PC-9 (cell line): Measurements from ENCODE around the gene PRSS50. TPM values are rescaled to one million over a fixed set of nuclear protein-coding genes. Genes with fewer than 3 reads are reported as not detected.
"Not testable (repeated sequence)": the region's sequence is repeated elsewhere in the genome, so short reads cannot be mapped to it uniquely, and the experiment has no call there.

Experiments used
- BruUV-seq: library from RNA; stranded (reverse); fragments of 400-500 nt; replicated peaks from 2 replicates; lab custom pipeline; 2021; lab: Mats Ljungman, UMichigan
- CTCF ChIA-PET: fragments of 300-600 bp; sonication (Branson Sonifier 250); formaldehyde crosslinking; loops from one replicate; lab custom pipeline; 2022; ENCODE audit warnings: antibody characterized with exemption; lab: Charles Lee
- POLR2A ChIA-PET: fragments of 300-600 bp; sonication (Branson Sonifier 250); formaldehyde crosslinking; loops from one replicate; lab custom pipeline; 2022; ENCODE audit warnings: antibody characterized with exemption; ENCODE audit not compliant: unreplicated experiment; lab: Charles Lee
- DNase-seq, 2 experiments: peaks; one replicate each; pipeline versions ENCODE4 v3.0.0 to v3.0.0-alpha.2; 2015 to 2022; ENCODE audit warnings: mixed read lengths in 1 of 2
- H2AFZ ChIP-seq: fragments of 200-600 bp; sonication (generic); 2 replicates; pipeline ENCODE4 v1.8.1; 2017; ENCODE audit warnings: antibody characterized with exemption
- H3F3A ChIP-seq: fragments of 200-600 bp; sonication (generic); 2 replicates; pipeline ENCODE4 v1.8.1; 2017; ENCODE audit warnings: antibody characterized with exemption, mild to moderate bottlenecking, low read depth; ENCODE audit not compliant: insufficient read depth
- H3K27ac ChIP-seq: fragments of 200-600 bp; sonication (generic); 2 replicates; pipeline ENCODE4 v1.6.1; 2016; ENCODE audit warnings: mixed run types
- H3K27me3 ChIP-seq: fragments of 200-600 bp; sonication (generic); 2 replicates; pipeline ENCODE4 v1.6.1; 2016; ENCODE audit warnings: low read depth, mixed run types; ENCODE audit not compliant: insufficient read depth
- H3K36me3 ChIP-seq: fragments of 200-600 bp; sonication (generic); 2 replicates; pipeline ENCODE4 v1.6.1; 2016; ENCODE audit warnings: low read depth, mixed run types
- H3K4me1 ChIP-seq: fragments of 200-600 bp; sonication (generic); replicated peaks from 2 replicates; pipeline ENCODE4 v1.6.1; 2016; ENCODE audit warnings: mixed run types; ENCODE audit not compliant: insufficient read depth
- H3K4me2 ChIP-seq: fragments of 200-600 bp; sonication (generic); 2 replicates; pipeline ENCODE4 v1.6.1; 2017; ENCODE audit warnings: mixed run types
- H3K4me3 ChIP-seq: fragments of 200-600 bp; sonication (generic); 2 replicates; pipeline ENCODE4 v1.6.1; 2016; ENCODE audit warnings: mixed run types
- H3K79me2 ChIP-seq: fragments of 200-600 bp; sonication (generic); 2 replicates; pipeline ENCODE4 v1.6.1; 2017; ENCODE audit warnings: low read depth, mixed run types
- H3K9me2 ChIP-seq: fragments of 200-600 bp; sonication (generic); 2 replicates; pipeline ENCODE4 v1.8.1; 2017; ENCODE audit warnings: mild to moderate bottlenecking; ENCODE audit not compliant: insufficient read depth
- H3K9me3 ChIP-seq: fragments of 200-600 bp; sonication (generic); 2 replicates; pipeline ENCODE4 v1.8.1; 2016; ENCODE audit warnings: low read depth; ENCODE audit not compliant: insufficient read depth
- H4K20me1 ChIP-seq: fragments of 200-600 bp; sonication (generic); 2 replicates; pipeline ENCODE4 v1.8.1; 2017; ENCODE audit not compliant: insufficient read depth
- EZH2 ChIP-seq: fragments of 200-600 bp; sonication (generic); IDR thresholded peaks from 2 replicates; pipeline ENCODE4 v1.8.0; 2017; ENCODE audit warnings: antibody characterized with exemption, low read depth
- intact Hi-C: fragments of 100-400 bp; cut with micrococcal nuclease; formaldehyde crosslinking; loops from one replicate; pipeline ENCODE4 v1.10.0; 2022; ENCODE audit not compliant: unreplicated experiment
- total RNA-seq: library from RNA; stranded (reverse); gene quantifications from 2 replicates; pipeline ENCODE4 v1.2.3, GENCODE V29; 2021
- TF ChIP-seq, protein P1 (sequence below): fragments of 200-600 bp; sonication (generic); conservative IDR thresholded peaks from 2 replicates; pipeline ENCODE4 v1.6.1; 2017; ENCODE audit warnings: mixed run types, antibody characterized with exemption, mild to moderate bottlenecking, moderate library complexity

The PRSS50 gene
- total RNA-seq, 1 experiment from 2014 or later: 0.50 TPM

DNA sequence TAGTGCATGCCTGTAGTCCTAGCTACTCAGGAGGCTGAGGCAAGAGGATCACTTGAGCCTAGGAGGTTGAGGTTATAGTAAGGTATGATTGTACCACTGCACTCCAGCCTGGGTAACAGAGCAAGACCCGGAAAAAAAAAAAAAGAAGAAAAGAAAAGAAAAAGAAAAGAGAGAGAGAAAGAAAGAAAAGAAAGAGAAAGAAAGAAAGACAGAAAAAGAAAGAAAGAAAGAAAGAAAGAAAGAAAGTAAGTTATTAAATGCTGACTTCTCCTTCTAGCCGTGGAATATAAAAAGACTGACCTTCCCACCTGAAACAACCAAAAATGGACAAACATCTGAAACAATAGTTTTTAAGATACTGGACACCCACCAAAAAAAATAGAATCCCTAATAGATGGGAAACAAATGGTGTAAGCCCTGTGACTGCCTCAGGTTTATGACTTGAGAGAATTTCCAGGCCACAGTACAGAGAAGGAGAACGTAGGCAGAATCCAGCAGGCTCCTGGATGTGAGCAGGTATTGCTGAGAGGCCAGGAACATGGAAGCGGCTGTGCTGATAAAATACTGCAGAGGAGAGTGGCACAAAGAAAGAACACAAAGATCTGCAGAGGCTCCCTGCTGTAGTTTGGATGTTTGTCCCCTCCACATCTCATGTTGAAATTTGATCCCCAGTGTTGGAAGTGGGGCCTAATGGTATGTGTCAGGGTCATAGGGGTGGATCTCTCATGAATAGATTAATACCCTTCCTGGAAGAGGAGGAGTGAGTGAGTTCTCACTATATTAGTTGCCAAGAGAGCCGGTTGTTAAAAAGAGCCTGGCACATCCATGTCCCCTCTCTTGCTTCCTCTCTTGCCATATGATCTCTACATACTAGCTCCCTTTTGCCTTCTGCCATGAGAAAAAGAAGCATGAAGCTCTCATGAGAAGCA lies 41.8 kb upstream of the PRSS50 start:
- Histone ChIP-seq H3K4me1 (no peaks in the 10 kb centered on the region), H4K20me1 (no peaks in the 10 kb centered on the region), H3K9me3 (no peaks in the 10 kb centered on the region), H3K9me2 (no peaks in the 10 kb centered on the region), H3K36me3 (no peaks in the 10 kb centered on the region), H3K27ac (no peak overlapping the region), H2AFZ (no peak overlapping the region), H3F3A (no peaks in the 10 kb centered on the region), H3K27me3 (no peaks in the 10 kb centered on the region), H3K79me2 (no peaks in the 10 kb centered on the region), H3K4me3 (no peak overlapping the region), H3K4me2 (no peak overlapping the region)
- ChIA-PET POLR2A (no interaction called here), CTCF (no interaction called here)
- DNase-seq: no peak
- BruUV-seq: no TSS peak
- intact Hi-C loops: no loop called here
- TF ChIP-seq, protein P1, sequence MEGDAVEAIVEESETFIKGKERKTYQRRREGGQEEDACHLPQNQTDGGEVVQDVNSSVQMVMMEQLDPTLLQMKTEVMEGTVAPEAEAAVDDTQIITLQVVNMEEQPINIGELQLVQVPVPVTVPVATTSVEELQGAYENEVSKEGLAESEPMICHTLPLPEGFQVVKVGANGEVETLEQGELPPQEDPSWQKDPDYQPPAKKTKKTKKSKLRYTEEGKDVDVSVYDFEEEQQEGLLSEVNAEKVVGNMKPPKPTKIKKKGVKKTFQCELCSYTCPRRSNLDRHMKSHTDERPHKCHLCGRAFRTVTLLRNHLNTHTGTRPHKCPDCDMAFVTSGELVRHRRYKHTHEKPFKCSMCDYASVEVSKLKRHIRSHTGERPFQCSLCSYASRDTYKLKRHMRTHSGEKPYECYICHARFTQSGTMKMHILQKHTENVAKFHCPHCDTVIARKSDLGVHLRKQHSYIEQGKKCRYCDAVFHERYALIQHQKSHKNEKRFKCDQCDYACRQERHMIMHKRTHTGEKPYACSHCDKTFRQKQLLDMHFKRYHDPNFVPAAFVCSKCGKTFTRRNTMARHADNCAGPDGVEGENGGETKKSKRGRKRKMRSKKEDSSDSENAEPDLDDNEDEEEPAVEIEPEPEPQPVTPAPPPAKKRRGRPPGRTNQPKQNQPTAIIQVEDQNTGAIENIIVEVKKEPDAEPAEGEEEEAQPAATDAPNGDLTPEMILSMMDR: no peak
- TF ChIP-seq EZH2: no peak

DNA sequence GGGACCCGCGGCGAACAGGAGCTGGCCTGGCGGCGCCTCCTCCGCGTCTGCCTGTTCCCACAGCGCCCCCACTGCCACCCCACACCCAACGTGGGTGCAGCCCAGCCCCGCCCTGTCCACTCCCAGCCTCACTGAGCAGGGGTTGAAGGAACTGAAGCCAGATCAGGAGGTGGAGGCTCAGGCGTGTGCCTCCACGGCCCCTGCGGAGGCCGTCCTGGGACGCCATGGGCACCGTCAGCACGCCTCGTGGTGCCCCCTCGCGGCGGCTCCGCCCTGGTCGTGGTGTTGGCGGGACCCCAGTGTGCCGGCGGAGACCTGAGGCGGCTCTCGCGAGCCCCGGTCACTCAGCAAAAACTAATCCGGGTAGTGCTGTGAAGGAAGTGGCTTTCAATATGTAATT lies 39.0 kb upstream of the PRSS50 start:
- Histone ChIP-seq H3K79me2 (no peaks in the 10 kb centered on the region), H3K9me3 (no peaks in the 10 kb centered on the region), H3K4me1 (no peaks in the 10 kb centered on the region), H3K9me2 (no peaks in the 10 kb centered on the region), H2AFZ (no peak overlapping the region), H4K20me1 (no peaks in the 10 kb centered on the region), H3K27me3 (no peaks in the 10 kb centered on the region), H3K4me2 (no peak overlapping the region), H3K4me3 (no peak overlapping the region), H3K27ac (no peak overlapping the region), H3F3A (no peaks in the 10 kb centered on the region), H3K36me3 (no peaks in the 10 kb centered on the region)
- TF ChIP-seq, protein P1: no peak
- no peak for TF ChIP-seq EZH2
- intact Hi-C loops: no loop called here
- ChIA-PET POLR2A (no interaction called here), CTCF (no interaction called here)
- no TSS peak for BruUV-seq
- no peak for DNase-seq

DNA sequence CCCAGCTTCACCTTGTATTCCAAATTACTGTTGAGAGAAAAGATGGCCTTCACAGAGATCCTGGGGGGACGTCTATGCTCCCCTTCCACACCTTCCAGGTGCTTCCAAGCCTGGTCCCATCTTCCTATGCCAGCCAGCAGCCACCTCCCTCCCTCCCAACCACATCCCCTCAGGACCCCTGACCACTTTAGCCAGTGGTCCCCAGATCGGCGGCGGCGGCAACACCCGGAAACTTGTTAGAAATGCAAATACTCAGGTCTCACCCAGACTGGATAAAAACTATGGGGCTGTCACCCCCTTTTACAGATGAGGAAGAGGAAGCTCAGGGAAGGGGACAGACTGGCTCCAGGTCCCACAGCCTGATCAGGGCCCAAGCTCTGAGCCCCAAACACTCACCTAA lies 38.0 kb upstream of the PRSS50 start:
- ChIA-PET CTCF (no interaction called here), POLR2A (no interaction called here)
- no peak for TF ChIP-seq EZH2
- TF ChIP-seq, protein P1: no peak
- Histone ChIP-seq H3K79me2 (no peaks in the 10 kb centered on the region), H3K27me3 (no peaks in the 10 kb centered on the region), H3K27ac (no peak overlapping the region), H3K4me3 (no peak overlapping the region), H3K4me2 (no peak overlapping the region), H2AFZ (no peak overlapping the region), H3K9me2 (no peaks in the 10 kb centered on the region), H3K36me3 (no peaks in the 10 kb centered on the region), H3K4me1 (no peaks in the 10 kb centered on the region), H4K20me1 (no peaks in the 10 kb centered on the region), H3F3A (no peaks in the 10 kb centered on the region), H3K9me3 (no peaks in the 10 kb centered on the region)
- intact Hi-C loops: no loop called here
- no TSS peak for BruUV-seq
- DNase-seq: no peak

DNA sequence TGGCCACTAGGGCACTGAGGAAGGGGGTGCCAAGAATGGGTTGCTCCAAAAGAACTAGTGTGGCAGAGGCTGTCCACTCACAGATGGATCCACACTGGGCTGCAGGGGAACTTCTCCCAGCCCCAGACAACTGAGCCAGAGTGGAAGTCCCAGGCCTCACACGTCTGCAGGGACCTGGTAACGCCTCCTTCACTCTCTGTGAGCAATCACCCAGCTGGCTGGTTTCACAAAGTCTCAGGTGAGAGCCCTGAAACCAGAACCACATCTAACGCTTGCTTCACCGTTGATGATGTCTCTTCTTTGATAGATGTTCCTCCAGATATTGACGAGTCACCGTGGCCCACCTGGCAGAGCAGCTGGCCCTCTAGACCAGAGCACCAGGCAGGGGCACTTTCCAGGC lies 35.5 kb upstream of the PRSS50 start:
- BruUV-seq, H3K9me3 ChIP-seq, H2AFZ ChIP-seq, H4K20me1 ChIP-seq, H3K4me3 ChIP-seq, H3K36me3 ChIP-seq, H3K27ac ChIP-seq, H3F3A ChIP-seq, H3K27me3 ChIP-seq, H3K79me2 ChIP-seq, DNase-seq, intact Hi-C loops, CTCF ChIA-PET, POLR2A ChIA-PET, H3K4me2 ChIP-seq, H3K9me2 ChIP-seq, H3K4me1 ChIP-seq: not testable (repeated sequence)
